ENCODE measurements around the gene DHX35. TPM values are rescaled to one million over a fixed set of nuclear protein-coding genes. Genes with fewer than 3 reads are reported as not detected.

The DHX35 gene
- total RNA-seq (2021) (12.1 and 12.6 TPM in 2 replicates), Bru-seq, nascent RNA (percentile 83 among the genes with signal in this experiment), BruChase-seq, experiment 1, labeled RNA remaining after a 2-hour chase (percentile 77 among the genes with signal in this experiment), BruChase-seq, experiment 2, labeled RNA remaining after a 6-hour chase (percentile 67 among the genes with signal in this experiment)
- long read RNA-seq, transcript DHX35-201 (22 exons, 3,325 nt) = major isoform, 9 of 22 reads
- long read RNA-seq, partial matches to known transcripts = 6 of 22 reads
- long read RNA-seq, other reads (novel, unspliced or antisense) = 5 of 22 reads

- intact Hi-C loops (cut with micrococcal nuclease; ENCODE audit: unreplicated experiment) = loop anchor here (1.0 kb wide), 1 partner anchor 36 kb away; the partner anchor contains the start of gene FAM83D
- Histone ChIP-seq H3F3A (ENCODE audit: insufficient read depth, low read depth) (no peaks in the 10 kb centered on the region), H3K4me1 (replicated peaks; ENCODE audit: insufficient read depth) (peaks cover 18% of the 10 kb centered on the region), H3K4me3 (peak within 1 kb of the TSS; percentile 81), H3K9me3 (ENCODE audit: insufficient read depth, low read depth) (no peaks in the 10 kb centered on the region), H3K79me2 (ENCODE audit: low read depth) (peaks cover 36% of the 10 kb centered on the region), H3K9me2 (ENCODE audit: insufficient read depth) (no peaks in the 10 kb centered on the region), H3K36me3 (ENCODE audit: low read depth) (no peaks in the 10 kb centered on the region), H3K27me3 (ENCODE audit: insufficient read depth, low read depth) (no peaks in the 10 kb centered on the region), H3K4me2 (peak within 1 kb of the TSS; percentile 94), H4K20me1 (ENCODE audit: insufficient read depth) (no peaks in the 10 kb centered on the region), H2AFZ (peak within 1 kb of the TSS; percentile 97), H3K27ac (peak within 1 kb of the TSS; percentile 82)
- DNase-seq = peak; percentile 92 to 99
- CTCF ChIA-PET = interaction anchor here (0.5 to 1.4 kb wide), 4 partner anchors 16 to 112 kb away, joined by 3 to 7 read pairs (median 4); partner anchors contain the start of gene FAM83D
- TF ChIP-seq EZH2 (IDR thresholded peaks at IDR 0.05; ENCODE audit: low read depth) = no peak
- TF ChIP-seq, protein P1, sequence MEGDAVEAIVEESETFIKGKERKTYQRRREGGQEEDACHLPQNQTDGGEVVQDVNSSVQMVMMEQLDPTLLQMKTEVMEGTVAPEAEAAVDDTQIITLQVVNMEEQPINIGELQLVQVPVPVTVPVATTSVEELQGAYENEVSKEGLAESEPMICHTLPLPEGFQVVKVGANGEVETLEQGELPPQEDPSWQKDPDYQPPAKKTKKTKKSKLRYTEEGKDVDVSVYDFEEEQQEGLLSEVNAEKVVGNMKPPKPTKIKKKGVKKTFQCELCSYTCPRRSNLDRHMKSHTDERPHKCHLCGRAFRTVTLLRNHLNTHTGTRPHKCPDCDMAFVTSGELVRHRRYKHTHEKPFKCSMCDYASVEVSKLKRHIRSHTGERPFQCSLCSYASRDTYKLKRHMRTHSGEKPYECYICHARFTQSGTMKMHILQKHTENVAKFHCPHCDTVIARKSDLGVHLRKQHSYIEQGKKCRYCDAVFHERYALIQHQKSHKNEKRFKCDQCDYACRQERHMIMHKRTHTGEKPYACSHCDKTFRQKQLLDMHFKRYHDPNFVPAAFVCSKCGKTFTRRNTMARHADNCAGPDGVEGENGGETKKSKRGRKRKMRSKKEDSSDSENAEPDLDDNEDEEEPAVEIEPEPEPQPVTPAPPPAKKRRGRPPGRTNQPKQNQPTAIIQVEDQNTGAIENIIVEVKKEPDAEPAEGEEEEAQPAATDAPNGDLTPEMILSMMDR (conservative IDR thresholded peaks at IDR 0.05) = peak; percentile 40; the same call in 1 of the 2 replicates
- TSS peak; percentile 37 for BruUV-seq (replicated peaks)
- POLR2A ChIA-PET (ENCODE audit: unreplicated experiment) = interaction anchor here (0.6 to 1.0 kb wide), 4 partner anchors 8 to 368 kb away, joined by 5 to 8 read pairs (median 5); no protein-coding TSS in a partner anchor
These were observed at the start of gene DHX35 for GRCh38 chr20:38962044-38962927. Gene DHX35 (plus strand): TSS chr20:38962344. CDS start chr20:38962368, 24 bp downstream.

GRCh38 chr20:38915355-38915754 is 46.8 kb upstream of the DHX35 start:
- intact Hi-C loops (cut with micrococcal nuclease; ENCODE audit: unreplicated experiment) = no loop called here
- peak in 1 of 2 experiments; percentile 23 for DNase-seq
- no peaks in the 10 kb centered on the region for H3K9me3 ChIP-seq (ENCODE audit: insufficient read depth, low read depth)
- no TSS peak for BruUV-seq (replicated peaks)
- ChIA-PET POLR2A (ENCODE audit: unreplicated experiment) (no interaction called here), CTCF (no interaction called here)
- no peaks in the 10 kb centered on the region for H3K9me2 ChIP-seq (ENCODE audit: insufficient read depth)
- H3F3A ChIP-seq (ENCODE audit: insufficient read depth, low read depth) = no peaks in the 10 kb centered on the region
- H3K36me3 ChIP-seq (ENCODE audit: low read depth) = no peaks in the 10 kb centered on the region
- H3K27me3 ChIP-seq (ENCODE audit: insufficient read depth, low read depth) = peaks cover 55% of the 10 kb centered on the region
- H3K4me1 ChIP-seq (replicated peaks; ENCODE audit: insufficient read depth) = no peaks in the 10 kb centered on the region
- no peak overlapping the region for H3K4me3 ChIP-seq
- no peak overlapping the region for H3K4me2 ChIP-seq
- no peak overlapping the region for H2AFZ ChIP-seq
- H4K20me1 ChIP-seq (ENCODE audit: insufficient read depth) = no peaks in the 10 kb centered on the region
- no peak for TF ChIP-seq EZH2 (IDR thresholded peaks at IDR 0.05; ENCODE audit: low read depth)
- TF ChIP-seq, protein P1 (conservative IDR thresholded peaks at IDR 0.05) = no peak
- H3K79me2 ChIP-seq (ENCODE audit: low read depth) = no peaks in the 10 kb centered on the region
- no peak overlapping the region for H3K27ac ChIP-seq

DNA sequence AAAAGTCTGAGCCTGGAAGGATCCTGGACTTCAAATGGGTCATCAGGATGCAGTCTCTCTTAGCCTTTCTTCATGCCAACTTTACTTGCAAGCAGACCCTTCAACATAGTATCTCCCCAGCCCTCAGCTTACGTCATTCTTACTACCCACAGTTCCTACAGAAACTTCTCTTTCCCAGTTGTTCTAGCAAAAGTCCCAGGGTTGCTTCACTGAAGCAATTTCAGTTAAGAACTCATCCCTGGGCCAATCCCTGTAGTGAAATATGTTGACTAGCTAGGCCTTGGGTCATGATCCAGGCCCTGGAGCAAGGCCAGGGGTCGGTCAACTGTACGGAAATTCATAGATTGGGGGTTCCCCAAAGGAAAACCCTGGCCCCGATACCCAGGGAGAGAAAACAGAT is 44.5 kb upstream of the DHX35 start:
- Histone ChIP-seq H3K4me2 (no peak overlapping the region), H3K36me3 (ENCODE audit: low read depth) (no peaks in the 10 kb centered on the region), H3K4me3 (no peak overlapping the region), H2AFZ (no peak overlapping the region), H3K9me3 (ENCODE audit: insufficient read depth, low read depth) (no peaks in the 10 kb centered on the region), H3K79me2 (ENCODE audit: low read depth) (no peaks in the 10 kb centered on the region), H4K20me1 (ENCODE audit: insufficient read depth) (no peaks in the 10 kb centered on the region), H3F3A (ENCODE audit: insufficient read depth, low read depth) (no peaks in the 10 kb centered on the region), H3K4me1 (replicated peaks; ENCODE audit: insufficient read depth) (peaks cover 7% of the 10 kb centered on the region; the same call in 1 of the 2 replicates), H3K27me3 (ENCODE audit: insufficient read depth, low read depth) (peaks cover 65% of the 10 kb centered on the region), H3K9me2 (ENCODE audit: insufficient read depth) (no peaks in the 10 kb centered on the region), H3K27ac (no peak overlapping the region)
- no peak for TF ChIP-seq EZH2 (IDR thresholded peaks at IDR 0.05; ENCODE audit: low read depth)
- TF ChIP-seq, protein P1 (conservative IDR thresholded peaks at IDR 0.05) = no peak
- ChIA-PET CTCF (no interaction called here), POLR2A (ENCODE audit: unreplicated experiment) (no interaction called here)
- intact Hi-C loops (cut with micrococcal nuclease; ENCODE audit: unreplicated experiment) = no loop called here
- BruUV-seq (replicated peaks) = no TSS peak
- DNase-seq = peak in 1 of 2 experiments; percentile 33
